Measurements from ENCODE around the gene CTTNBP2.

The CTTNBP2 gene, protein sequence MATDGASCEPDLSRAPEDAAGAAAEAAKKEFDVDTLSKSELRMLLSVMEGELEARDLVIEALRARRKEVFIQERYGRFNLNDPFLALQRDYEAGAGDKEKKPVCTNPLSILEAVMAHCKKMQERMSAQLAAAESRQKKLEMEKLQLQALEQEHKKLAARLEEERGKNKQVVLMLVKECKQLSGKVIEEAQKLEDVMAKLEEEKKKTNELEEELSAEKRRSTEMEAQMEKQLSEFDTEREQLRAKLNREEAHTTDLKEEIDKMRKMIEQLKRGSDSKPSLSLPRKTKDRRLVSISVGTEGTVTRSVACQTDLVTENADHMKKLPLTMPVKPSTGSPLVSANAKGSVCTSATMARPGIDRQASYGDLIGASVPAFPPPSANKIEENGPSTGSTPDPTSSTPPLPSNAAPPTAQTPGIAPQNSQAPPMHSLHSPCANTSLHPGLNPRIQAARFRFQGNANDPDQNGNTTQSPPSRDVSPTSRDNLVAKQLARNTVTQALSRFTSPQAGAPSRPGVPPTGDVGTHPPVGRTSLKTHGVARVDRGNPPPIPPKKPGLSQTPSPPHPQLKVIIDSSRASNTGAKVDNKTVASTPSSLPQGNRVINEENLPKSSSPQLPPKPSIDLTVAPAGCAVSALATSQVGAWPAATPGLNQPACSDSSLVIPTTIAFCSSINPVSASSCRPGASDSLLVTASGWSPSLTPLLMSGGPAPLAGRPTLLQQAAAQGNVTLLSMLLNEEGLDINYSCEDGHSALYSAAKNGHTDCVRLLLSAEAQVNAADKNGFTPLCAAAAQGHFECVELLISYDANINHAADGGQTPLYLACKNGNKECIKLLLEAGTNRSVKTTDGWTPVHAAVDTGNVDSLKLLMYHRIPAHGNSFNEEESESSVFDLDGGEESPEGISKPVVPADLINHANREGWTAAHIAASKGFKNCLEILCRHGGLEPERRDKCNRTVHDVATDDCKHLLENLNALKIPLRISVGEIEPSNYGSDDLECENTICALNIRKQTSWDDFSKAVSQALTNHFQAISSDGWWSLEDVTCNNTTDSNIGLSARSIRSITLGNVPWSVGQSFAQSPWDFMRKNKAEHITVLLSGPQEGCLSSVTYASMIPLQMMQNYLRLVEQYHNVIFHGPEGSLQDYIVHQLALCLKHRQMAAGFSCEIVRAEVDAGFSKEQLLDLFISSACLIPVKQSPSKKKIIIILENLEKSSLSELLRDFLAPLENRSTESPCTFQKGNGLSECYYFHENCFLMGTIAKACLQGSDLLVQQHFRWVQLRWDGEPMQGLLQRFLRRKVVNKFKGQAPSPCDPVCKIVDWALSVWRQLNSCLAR (N-terminal part only)

DNA sequence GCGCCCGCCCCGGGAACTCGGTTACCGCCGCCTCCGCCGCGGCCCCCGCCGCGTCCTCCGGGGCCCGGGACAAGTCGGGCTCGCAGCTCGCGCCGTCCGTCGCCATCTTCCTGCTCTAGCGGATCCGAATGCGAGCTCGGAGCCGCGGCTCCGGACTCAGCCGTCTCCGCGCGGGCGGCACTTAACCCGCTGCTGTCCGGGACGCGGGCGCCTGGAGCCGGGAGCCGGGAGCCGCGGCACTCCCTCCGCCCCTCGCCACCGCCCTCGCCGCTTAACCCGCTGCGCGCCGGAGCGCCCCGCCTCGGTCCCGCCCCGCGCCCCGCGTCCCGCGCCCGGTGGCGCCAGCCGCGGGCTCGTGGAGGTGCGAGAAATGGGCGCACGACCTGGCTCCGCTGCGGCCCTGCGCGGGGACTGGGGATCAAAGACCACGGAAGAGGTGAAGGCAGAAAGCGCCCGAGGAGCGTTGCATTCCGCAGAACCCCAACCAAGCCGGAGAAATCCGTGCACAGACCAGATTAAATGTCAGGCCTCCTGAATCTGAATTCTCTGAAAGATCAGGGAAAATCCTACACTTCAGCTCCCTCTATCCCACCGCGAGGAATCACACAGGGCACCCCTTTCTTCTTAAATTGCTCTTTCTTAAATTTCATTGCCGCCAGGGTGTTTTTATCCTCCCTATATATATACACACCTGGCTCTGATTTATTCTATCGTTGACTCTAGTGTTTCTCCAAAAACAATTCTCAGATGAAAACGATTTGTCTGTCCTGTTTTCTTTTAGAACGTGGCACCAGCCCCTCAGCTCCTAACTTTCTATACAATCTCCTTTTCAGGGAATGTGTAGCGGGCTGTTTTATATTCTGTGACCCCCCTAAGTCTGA is at the start of gene CTTNBP2:
CTTNBP2 (minus strand) TSS at position 132 of the 881 bp plus-strand sequence; CDS start at position 106, 26 bp downstream.
- peak; percentile 83 for DNase-seq (ENCODE audit: low spot score)

DNA sequence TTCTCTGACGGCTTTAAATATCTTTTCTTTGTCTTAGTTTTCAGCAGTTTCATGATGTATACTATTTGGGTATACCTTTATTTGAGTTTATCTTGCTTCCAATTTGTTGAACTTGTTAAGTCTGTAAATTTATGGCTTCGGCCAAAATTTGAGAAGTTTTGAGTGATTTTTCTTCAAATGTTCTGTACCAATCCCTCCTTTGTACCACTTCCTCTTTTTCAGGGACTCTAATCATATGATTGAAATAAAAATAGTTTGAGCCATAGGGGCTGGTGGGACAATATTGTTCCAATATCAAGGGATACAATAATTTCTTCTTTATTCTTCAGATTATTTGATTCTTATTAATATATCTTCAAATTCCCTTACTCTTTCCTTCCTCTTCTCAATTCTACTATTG is 43.1 kb upstream of the CTTNBP2 start:
- no peak for DNase-seq (ENCODE audit: low spot score)

DNA sequence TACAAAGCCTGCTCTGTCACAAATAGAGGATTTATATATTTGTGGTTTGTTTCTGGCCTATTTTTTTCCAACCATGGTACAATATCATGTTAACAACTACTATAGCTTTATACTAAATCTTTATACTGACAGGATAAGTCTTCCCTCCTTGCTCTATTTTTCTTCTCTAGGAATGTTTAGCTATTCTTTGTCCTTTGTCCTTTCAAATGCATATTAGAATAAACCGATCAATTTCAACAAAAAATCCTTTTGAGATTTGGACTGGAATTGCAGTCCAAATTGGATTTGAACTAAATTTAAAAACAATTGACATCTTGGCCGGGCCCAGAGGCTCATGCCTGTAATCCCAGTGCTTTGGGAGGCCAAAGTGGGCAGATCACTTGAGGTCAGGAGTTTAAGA is 39.2 kb upstream of the CTTNBP2 start:
- no peak for DNase-seq (ENCODE audit: low spot score)

- DNase-seq (ENCODE audit: low spot score): no peak
These were observed 35.0 kb upstream of the CTTNBP2 start for GRCh38 chr7:117908031-117908795.

DNA sequence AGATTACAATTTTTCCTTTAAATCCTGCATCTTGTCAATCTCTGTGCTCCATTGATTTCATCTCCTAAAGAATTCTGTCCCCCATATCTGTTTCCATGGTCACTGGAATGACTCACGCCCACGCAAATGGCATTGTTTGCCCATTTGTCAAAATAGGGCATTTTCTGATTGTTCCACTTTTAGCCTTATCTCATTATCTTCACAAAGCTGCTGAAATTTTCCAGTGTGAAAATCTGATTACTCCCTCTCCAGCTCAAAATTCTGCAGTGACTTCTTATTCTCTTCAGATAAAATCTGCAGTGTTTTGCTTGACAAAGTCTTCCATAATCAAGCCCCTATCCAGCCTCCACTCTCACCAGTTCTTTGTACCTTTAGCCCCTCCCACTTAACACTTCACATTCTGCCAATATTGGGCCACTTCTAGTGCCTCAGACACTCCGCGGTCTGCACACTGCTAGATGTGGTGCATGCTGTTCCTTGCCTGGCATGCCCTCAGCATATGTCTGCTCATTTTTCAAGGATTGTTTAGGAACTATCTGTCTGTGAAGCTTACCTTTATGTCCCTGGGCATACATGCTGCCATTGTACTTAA is 33.9 kb upstream of the CTTNBP2 start:
- no peak for DNase-seq (ENCODE audit: low spot score)

- DNase-seq (ENCODE audit: low spot score): no peak
These were observed 29.2 kb upstream of the CTTNBP2 start for GRCh38 chr7:117902314-117902889.

DNA sequence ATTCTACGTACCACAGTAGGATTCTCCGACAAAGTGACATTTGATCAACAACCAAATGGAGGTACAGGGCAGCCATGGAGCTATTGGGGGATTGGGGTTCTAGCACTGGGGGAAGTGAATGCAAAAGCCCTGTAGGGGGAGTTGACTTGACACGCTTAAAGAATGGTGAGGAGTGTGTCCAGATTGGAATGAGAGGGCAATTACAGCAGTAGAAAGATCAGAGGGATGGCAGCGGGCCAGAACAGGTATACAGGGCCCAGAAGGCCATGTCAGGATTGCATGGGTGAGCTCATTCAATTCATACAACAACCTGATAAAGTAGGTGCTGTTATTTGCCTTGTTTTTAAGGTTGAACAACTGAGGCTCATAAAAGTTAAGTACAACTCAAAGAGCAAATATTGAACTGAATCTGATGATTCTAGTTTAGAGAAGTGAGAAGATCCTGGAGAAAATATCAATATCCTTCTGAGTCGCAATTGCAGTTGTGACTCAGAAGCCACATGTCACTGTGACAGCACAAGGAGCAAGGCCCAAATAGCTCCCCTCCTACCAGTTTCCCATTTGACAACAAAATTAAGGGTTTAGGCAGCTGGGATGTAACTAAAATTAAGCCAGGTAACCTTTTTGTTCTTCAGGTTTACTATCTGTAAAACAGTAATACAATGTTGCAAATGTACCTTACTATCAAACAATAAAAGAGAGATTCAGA is 28.0 kb upstream of the CTTNBP2 start:
- DNase-seq (ENCODE audit: low spot score): no peak

DNA sequence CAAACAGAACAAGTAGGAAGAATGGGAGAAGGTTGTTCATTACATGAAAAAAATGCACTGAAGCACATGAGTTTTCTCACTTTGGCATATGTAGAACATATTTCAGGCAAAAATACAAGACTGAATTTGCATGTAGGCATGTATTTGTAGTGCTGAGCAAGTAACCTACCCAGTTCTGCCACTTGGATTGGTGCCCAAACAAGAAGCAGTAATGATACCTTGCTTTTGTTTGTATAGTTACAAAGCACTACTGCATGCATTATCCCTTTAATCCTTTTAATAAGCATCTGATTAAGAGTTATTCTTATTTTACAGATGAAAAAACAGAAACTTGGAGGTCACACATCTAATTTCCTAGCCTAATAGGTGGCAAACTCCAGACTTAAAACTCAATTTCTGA is 23.1 kb upstream of the CTTNBP2 start:
- no peak for DNase-seq (ENCODE audit: low spot score)

DNA sequence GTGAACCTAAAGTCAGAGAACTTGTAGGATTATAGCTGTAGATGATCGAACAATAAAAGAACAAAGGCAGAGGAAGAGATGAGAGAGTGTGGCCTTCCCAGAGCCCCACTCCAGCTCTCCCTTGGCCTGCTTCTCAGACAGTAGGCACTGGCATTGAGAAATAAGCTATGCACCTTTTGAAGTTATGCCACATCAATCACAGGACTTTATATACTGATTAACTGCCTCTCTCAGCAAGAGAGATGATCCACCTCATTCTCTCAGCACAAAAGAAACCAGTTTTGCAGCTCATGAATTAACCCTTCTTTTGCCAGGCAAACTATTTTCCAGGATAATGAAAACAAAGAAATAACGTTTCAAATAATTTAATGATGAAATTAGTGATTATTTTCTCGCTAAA is 22.0 kb upstream of the CTTNBP2 start:
- no peak for DNase-seq (ENCODE audit: low spot score)

DNA sequence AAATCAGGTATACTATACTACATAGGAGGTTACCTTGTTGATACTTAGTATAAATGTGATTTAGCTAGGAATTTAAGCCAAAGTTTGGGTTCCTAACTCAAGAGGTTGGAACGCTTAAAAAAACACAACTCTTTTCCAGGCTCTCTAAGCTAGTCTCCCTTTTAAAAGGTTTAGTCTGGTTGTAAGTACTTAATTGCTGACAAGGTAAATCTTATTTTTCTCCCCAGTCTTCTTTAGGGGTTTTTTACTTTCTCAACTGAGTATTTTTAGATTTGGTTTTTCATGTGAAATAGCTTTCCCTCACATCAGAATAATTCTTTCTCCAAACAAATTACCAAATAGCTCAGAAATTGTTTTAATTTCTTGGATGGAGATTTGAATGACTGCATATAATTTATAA is 20.8 kb upstream of the CTTNBP2 start:
- DNase-seq (ENCODE audit: low spot score): no peak

DNA sequence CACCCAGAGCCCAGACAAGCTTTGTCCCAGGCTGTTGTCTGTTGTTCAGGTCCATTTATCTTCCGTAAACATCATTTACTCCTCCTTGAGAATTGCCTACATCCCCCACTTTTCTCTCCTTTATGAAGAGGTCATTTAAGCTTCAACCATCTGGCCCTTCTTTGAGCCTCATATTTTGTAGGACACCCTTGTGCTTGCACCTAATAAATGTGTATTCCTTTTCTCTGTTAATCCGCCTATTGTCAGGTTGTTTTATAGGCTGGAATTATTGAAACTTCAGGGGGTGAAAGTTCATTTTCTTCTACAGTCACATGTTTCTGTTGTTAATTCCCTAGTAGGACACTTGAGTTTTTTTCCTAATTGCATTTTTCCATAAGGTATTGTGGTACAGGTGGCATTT is 19.6 kb upstream of the CTTNBP2 start:
- no peak for DNase-seq (ENCODE audit: low spot score)

DNA sequence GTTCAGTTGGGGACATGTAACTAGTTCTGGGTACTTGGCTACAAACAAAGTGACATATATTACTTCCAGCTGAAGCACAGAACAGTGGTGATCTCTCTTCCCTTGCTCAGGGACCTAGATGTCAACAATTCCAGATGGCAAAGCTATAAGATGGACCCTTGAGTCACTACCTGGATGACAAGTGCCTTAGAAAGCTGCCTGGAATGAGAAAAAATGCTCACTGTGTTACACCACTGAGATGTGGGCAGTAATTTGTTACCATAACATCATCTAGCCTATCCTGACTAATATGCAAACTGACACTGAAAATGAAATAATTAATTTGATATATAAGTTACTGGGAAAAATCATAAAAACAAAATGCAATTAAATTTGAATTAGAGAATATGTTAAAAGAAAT is 16.4 kb upstream of the CTTNBP2 start:
- no peak for DNase-seq (ENCODE audit: low spot score)

DNA sequence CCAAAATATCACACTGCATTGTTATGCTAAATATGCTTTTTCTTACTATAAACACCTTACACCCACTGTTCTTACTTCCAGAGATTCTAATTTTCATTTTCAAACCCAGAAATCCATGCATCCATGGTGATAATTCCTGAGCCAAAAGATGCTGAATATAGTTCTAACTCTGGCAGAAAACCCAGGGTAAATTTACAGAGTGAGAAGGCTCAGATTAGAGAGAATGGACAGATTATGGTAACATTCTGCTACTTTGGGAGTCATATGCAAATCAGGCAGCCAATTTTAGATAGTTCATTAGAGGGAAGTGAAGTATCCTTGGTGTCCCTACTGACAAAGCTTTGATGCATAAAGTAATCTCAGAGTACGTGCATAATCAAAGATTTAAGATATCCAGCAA is 15.4 kb upstream of the CTTNBP2 start:
- DNase-seq (ENCODE audit: low spot score): no peak

DNA sequence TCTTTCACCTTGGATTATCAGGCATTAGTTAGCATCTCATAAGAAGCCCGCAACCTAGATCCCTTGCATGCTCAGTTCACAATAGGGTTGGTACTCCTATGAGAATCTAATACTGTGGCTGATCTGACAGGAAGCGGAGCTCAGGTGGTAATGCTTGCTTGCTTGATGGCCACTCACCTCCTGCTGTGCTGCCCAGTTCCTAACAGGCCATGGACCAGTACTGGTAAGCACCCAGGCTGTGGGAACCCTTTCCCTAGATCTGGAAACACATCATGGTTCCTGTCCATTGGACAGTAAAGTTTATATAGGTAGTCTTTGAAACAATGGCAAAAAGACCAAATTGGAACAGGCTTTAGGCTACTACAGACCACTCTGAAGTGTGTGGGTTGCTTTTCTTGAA is 9.4 kb upstream of the CTTNBP2 start:
- DNase-seq (ENCODE audit: low spot score): no peak

DNA sequence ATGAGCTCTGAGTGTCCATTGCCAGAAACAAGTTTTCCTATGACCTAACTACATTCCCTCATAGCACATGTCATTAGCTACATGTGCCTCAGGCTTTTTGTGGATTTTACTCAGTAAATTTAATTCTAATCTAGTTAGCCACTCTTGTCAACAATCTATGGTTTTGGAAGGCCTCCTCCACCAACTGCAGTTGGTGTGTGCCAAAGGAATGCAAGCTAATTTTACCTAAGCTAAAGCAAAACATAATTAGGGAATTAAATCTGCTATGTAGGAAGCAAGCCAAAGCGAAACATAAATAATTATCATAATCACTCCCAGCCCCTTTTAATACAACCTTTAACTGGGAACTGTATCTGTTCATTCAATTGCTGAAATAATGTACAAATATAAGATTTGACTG is 3.5 kb upstream of the CTTNBP2 start:
- no peak for DNase-seq (ENCODE audit: low spot score)

GRCh38 chr7:117875566-117875965 is 2.3 kb upstream of the CTTNBP2 start:
- DNase-seq (ENCODE audit: low spot score): peak; percentile 63

GRCh38 chr7:117874191-117874700 is 1.0 kb upstream of the CTTNBP2 start:
- no peak for DNase-seq (ENCODE audit: low spot score)

DNA sequence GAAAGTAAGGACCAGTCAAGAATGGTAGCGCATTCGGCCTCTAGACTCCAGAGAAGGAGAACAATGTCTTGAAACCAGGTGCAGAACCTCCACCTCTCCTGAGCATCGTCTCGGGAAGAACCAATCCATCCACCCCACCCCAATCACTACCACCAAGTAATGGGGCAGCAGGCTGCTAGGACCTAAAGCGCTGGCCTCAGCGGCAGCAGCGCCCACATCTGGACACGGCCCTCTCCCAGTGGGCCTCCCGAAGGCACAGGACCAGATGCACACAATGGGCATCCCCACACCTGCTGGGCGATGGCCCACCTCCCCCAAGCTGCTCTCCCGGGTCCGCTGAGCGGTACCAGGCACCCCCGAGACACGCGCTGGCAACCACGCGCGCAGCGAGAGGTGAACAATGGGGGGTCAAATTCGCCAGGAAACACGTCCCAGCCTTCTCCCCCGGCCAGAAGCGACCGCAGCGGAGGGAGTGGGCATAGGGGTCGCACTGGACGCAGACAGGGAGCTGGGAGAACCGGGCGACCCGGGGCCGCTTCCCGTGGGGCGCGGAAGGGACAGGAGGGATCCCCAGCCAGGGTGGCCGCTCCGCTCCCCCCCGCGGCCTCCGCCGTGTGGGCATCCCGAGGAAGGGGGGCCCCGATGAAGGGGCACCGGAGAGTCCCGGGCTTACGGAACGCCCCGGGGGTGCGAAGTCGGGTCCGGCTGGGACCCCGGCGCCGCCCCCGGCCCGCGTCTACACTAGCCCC is 506 bp downstream of the CTTNBP2 start:
- peak; percentile 65 for DNase-seq (ENCODE audit: low spot score)
